Fibroblast of lung (primary cell): Measurements from ENCODE around the gene KIF6. TPM values are rescaled to one million over a fixed set of nuclear protein-coding genes. Genes with fewer than 3 reads are reported as not detected.

ENCODE experiments used
- DNase-seq, 2 donors: peaks; one replicate each; pipeline versions ENCODE4 v3.0.0 to v3.0.0-alpha.2; 2010; ENCODE audit warnings: low read depth in 2 of 2
- H2AFZ ChIP-seq: 2 replicates; pipeline ENCODE4 v1.5.1; 2012; ENCODE audit warnings: low read length, control low read depth, inconsistent platforms
- H3K27ac ChIP-seq: 2 replicates; pipeline ENCODE4 v1.5.1; 2011; ENCODE audit warnings: low read length, control low read depth; ENCODE audit not compliant: insufficient read depth
- H3K27me3 ChIP-seq: 2 replicates; pipeline ENCODE4 v1.5.1; 2011; ENCODE audit warnings: mild to moderate bottlenecking, low read length; ENCODE audit not compliant: control insufficient read depth, insufficient read depth
- H3K36me3 ChIP-seq: 2 replicates; pipeline ENCODE4 v1.5.1; 2011; ENCODE audit warnings: low read length; ENCODE audit not compliant: control insufficient read depth, insufficient read depth
- H3K4me1 ChIP-seq: 2 replicates; pipeline ENCODE4 v1.5.1; 2011; ENCODE audit warnings: low read length; ENCODE audit not compliant: control insufficient read depth, insufficient read depth; ENCODE audit errors: extremely low read depth
- H3K4me2 ChIP-seq: 2 replicates; pipeline ENCODE4 v1.5.1; 2011; ENCODE audit warnings: low read length, control low read depth; ENCODE audit not compliant: insufficient read depth; ENCODE audit errors: extremely low read depth
- H3K4me3 ChIP-seq, 4 experiments: fragments of 200-600 bp in 1 of 4; sonication (generic) in 1 of 4; replicated peaks in 1 of 4; 2 replicates each; pipeline ENCODE4 v1.5.1; 2011 to 2016; ENCODE audit warnings: low read length in 4 of 4, low read depth in 3 of 4, mild to moderate bottlenecking in 3 of 4, control low read depth in 2 of 4, inconsistent platforms in 1 of 4, mixed read lengths in 1 of 4; ENCODE audit not compliant: insufficient read depth in 1 of 4; ENCODE audit errors: control extremely low read depth in 1 of 4
- H3K79me2 ChIP-seq: 2 replicates; pipeline ENCODE4 v1.5.1; 2012; ENCODE audit warnings: mild to moderate bottlenecking, low read length, inconsistent platforms; ENCODE audit not compliant: control insufficient read depth, insufficient read depth
- H3K9ac ChIP-seq: 2 replicates; pipeline ENCODE4 v1.5.1; 2011; ENCODE audit warnings: mild to moderate bottlenecking, low read length, control low read depth; ENCODE audit not compliant: insufficient read depth
- H3K9me3 ChIP-seq: 2 replicates; pipeline ENCODE4 v1.5.1; 2012; ENCODE audit warnings: low read depth, low read length; ENCODE audit not compliant: control insufficient read depth, insufficient read depth
- H4K20me1 ChIP-seq: 2 replicates; pipeline ENCODE4 v1.5.1; 2011; ENCODE audit warnings: low read length; ENCODE audit not compliant: control insufficient read depth, insufficient read depth; ENCODE audit errors: extremely low read depth
- EZH2 ChIP-seq: IDR thresholded peaks from 2 replicates; pipeline ENCODE4 v1.5.1; 2012; ENCODE audit warnings: low read length, control low read depth, mild to moderate bottlenecking; ENCODE audit errors: missing control alignments
- polyA plus RNA-seq, 2 donors: library from polyadenylated mRNA; depleted of rRNA in 1 of 2; stranded (reverse) in 1 of 2; unstranded in 1 of 2; fragments of >200 nt; gene quantifications; 2 replicates each; pipeline ENCODE4 v1.2.1, GENCODE V29; 2011 to 2012; ENCODE audit warnings: missing spikeins in 1 of 2
- total RNA-seq: library from RNA; depleted of rRNA; stranded (reverse); fragments of >200 nt; gene quantifications from 2 replicates; pipeline ENCODE4 v1.2.1, GENCODE V29; 2014
- TF ChIP-seq, protein P1 (sequence below), 2 donors: IDR thresholded peaks in 1 of 2; conservative IDR thresholded peaks in 1 of 2; 1 replicate in 1 of 2; 2 replicates in 1 of 2; pipeline ENCODE4 v1.5.1; 2011 to 2012; ENCODE audit warnings: low read length in 2 of 2, control low read depth in 1 of 2, inconsistent platforms in 1 of 2, low read depth in 1 of 2, mild to moderate bottlenecking in 1 of 2

Gene KIF6
- total and polyA plus RNA-seq, 2 donors (not counting 1 experiment from before 2014, with no cell fraction given): 0.24 to 0.83 TPM

DNA sequence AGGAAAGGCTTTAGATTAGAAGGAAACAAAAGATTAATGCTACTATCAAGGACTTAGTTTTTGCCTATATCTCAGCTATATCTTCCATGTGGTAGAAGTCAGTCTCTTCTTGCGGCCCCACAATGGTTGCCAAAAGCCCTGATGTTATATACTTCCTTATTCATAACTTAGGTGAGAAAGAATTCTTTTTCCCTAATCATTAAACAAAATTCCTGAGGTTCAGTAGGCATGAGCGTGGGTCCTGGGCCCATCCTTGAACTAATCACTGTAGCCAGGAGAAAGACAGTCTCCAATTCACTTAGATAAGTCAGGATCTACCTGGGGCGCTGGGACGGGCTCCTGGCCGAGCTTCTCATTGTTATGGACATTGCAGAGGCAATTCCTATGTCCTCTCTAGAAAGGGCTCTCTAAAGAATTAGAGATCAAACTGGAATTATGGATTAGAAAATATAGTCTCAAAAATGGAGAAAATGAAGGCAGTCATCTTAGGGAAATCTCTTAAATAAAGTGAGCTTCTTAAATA, 134.3 kb downstream of the KIF6 start:
- H3K4me1 ChIP-seq: no peaks in the 10 kb centered on the region
- DNase-seq: no peak
- no peak overlapping the region for H3K4me3 ChIP-seq
- H3K36me3 ChIP-seq: no peaks in the 10 kb centered on the region
- no peak overlapping the region for H3K27ac ChIP-seq
- TF ChIP-seq, protein P1, sequence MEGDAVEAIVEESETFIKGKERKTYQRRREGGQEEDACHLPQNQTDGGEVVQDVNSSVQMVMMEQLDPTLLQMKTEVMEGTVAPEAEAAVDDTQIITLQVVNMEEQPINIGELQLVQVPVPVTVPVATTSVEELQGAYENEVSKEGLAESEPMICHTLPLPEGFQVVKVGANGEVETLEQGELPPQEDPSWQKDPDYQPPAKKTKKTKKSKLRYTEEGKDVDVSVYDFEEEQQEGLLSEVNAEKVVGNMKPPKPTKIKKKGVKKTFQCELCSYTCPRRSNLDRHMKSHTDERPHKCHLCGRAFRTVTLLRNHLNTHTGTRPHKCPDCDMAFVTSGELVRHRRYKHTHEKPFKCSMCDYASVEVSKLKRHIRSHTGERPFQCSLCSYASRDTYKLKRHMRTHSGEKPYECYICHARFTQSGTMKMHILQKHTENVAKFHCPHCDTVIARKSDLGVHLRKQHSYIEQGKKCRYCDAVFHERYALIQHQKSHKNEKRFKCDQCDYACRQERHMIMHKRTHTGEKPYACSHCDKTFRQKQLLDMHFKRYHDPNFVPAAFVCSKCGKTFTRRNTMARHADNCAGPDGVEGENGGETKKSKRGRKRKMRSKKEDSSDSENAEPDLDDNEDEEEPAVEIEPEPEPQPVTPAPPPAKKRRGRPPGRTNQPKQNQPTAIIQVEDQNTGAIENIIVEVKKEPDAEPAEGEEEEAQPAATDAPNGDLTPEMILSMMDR (conservative IDR thresholded peaks at IDR 0.05 in 1 of 2, IDR thresholded peaks at IDR 0.05 in 1 of 2; ENCODE audit: low read depth in 1 of 2, low read length in 2 of 2): no peak
- TF ChIP-seq EZH2: no peak
- H4K20me1 ChIP-seq: no peaks in the 10 kb centered on the region
- no peak overlapping the region for H2AFZ ChIP-seq
- H3K9ac ChIP-seq: no peak overlapping the region
- H3K27me3 ChIP-seq: no peaks in the 10 kb centered on the region
- no peak overlapping the region for H3K4me2 ChIP-seq
- no peaks in the 10 kb centered on the region for H3K9me3 ChIP-seq
- no peaks in the 10 kb centered on the region for H3K79me2 ChIP-seq

DNA sequence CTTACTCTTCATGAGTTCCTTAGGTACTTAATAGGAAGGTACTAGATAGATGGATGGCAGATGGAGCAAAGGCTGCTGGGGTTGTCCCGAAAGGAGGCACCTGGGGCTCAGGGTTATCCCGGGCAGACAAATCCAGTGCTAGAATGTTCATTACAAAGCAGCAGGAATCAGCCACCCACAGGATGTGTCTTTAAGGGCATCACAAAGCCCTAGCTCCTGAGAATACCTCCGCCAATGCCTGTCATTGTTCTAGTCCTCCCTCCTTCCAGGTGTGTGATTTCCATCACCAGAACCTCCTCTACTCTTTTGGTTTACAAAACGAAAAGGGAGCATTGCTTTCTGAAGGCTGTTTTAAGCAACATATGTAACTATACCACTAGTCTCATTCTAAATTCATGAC, 138.1 kb downstream of the KIF6 start:
- no peaks in the 10 kb centered on the region for H3K9me3 ChIP-seq
- no peaks in the 10 kb centered on the region for H4K20me1 ChIP-seq
- TF ChIP-seq, protein P1 (conservative IDR thresholded peaks at IDR 0.05 in 1 of 2, IDR thresholded peaks at IDR 0.05 in 1 of 2; ENCODE audit: low read depth in 1 of 2, low read length in 2 of 2): no peak
- TF ChIP-seq EZH2: no peak
- no peak overlapping the region for H3K4me2 ChIP-seq
- no peaks in the 10 kb centered on the region for H3K27me3 ChIP-seq
- no peaks in the 10 kb centered on the region for H3K79me2 ChIP-seq
- H3K9ac ChIP-seq: no peak overlapping the region
- DNase-seq: no peak
- H3K4me3 ChIP-seq: no peak overlapping the region
- no peaks in the 10 kb centered on the region for H3K4me1 ChIP-seq
- H3K36me3 ChIP-seq: no peaks in the 10 kb centered on the region
- no peak overlapping the region for H3K27ac ChIP-seq
- H2AFZ ChIP-seq: no peak overlapping the region

DNA sequence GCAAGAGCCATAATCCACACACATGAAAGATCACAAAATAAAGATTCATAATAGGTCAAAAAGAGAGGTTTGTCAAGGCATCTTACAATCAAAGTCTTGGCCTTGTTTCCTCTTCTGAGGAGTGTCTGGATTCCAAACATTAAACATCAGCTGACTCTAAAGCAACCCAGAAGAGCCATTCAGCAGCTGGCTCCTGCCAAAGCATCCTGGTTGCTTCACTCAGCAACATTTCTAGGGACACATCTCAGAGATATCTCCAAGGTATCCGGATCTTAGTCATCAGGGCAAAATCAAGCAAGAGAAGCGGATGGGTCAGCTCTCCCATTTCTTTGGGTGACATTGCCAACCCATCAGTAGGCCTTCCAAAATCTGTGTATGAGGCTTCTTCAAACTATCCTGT, 139.6 kb downstream of the KIF6 start:
- no peaks in the 10 kb centered on the region for H3K9me3 ChIP-seq
- no peak overlapping the region for H3K4me3 ChIP-seq
- no peaks in the 10 kb centered on the region for H3K27me3 ChIP-seq
- H3K27ac ChIP-seq: no peak overlapping the region
- H3K79me2 ChIP-seq: no peaks in the 10 kb centered on the region
- no peak overlapping the region for H3K4me2 ChIP-seq
- no peak overlapping the region for H2AFZ ChIP-seq
- H3K36me3 ChIP-seq: no peaks in the 10 kb centered on the region
- TF ChIP-seq, protein P1 (conservative IDR thresholded peaks at IDR 0.05 in 1 of 2, IDR thresholded peaks at IDR 0.05 in 1 of 2; ENCODE audit: low read depth in 1 of 2, low read length in 2 of 2): no peak
- TF ChIP-seq EZH2: no peak
- H3K4me1 ChIP-seq: no peaks in the 10 kb centered on the region
- no peak for DNase-seq
- H3K9ac ChIP-seq: no peak overlapping the region
- H4K20me1 ChIP-seq: no peaks in the 10 kb centered on the region
